GM19452 (cell line): ENCODE measurements around the gene FYB1.

ENCODE experiments used
- ATAC-seq: cut with Tn5 transposase; IDR thresholded peaks from one replicate; pipeline ENCODE4 v1.9.1; 2021; ENCODE audit not compliant: unreplicated experiment

The FYB1 gene

GRCh38 chr5:39206630-39207321 is 12.6 kb downstream of the FYB1 start:
- ATAC-seq, result no peak

- ATAC-seq, result no peak
Measured at GRCh38 chr5:39205550-39205949, 13.8 kb downstream of the FYB1 start.

- no peak for ATAC-seq
Measured at GRCh38 chr5:39203951-39204350, 15.4 kb downstream of the FYB1 start.

GRCh38 chr5:39203275-39203922 is 16.0 kb downstream of the FYB1 start:
- ATAC-seq, result no peak

- no peak for ATAC-seq
Measured at GRCh38 chr5:39202597-39203274, 16.6 kb downstream of the FYB1 start.

GRCh38 chr5:39201781-39202596 is 17.4 kb downstream of the FYB1 start:
- no peak for ATAC-seq

GRCh38 chr5:39201160-39201780 is 18.1 kb downstream of the FYB1 start:
- no peak for ATAC-seq

GRCh38 chr5:39200081-39200480 is 19.3 kb downstream of the FYB1 start:
- no peak for ATAC-seq

GRCh38 chr5:39199335-39199734 is 20.0 kb downstream of the FYB1 start:
- ATAC-seq, result no peak

- no peak for ATAC-seq
Measured at GRCh38 chr5:39198127-39198526, 21.2 kb downstream of the FYB1 start.

GRCh38 chr5:39197556-39197955 is 21.8 kb downstream of the FYB1 start:
- no peak for ATAC-seq

- ATAC-seq, result no peak
Measured at GRCh38 chr5:39195198-39195826, 24.1 kb downstream of the FYB1 start.

GRCh38 chr5:39194466-39195136 is 24.8 kb downstream of the FYB1 start:
- ATAC-seq, result no peak

- no peak for ATAC-seq
Measured at GRCh38 chr5:39193553-39194465, 25.6 kb downstream of the FYB1 start.

GRCh38 chr5:39192450-39193160 is 26.8 kb downstream of the FYB1 start:
- ATAC-seq, result no peak

GRCh38 chr5:39191216-39191615 is 28.1 kb downstream of the FYB1 start:
- ATAC-seq, result no peak

GRCh38 chr5:39190311-39191102 is 28.9 kb downstream of the FYB1 start:
- ATAC-seq, result no peak
